AG09309 (cell line): ENCODE results near the gene DNM3.

Experiments
- DNase-seq: peaks from one replicate; pipeline ENCODE4 v3.0.0-alpha.2; 2010; ENCODE audit warnings: low read depth
- H3K4me3 ChIP-seq: 2 replicates; pipeline ENCODE4 v1.5.1; 2011; ENCODE audit warnings: mild to moderate bottlenecking, low read depth, low read length, moderate library complexity; ENCODE audit not compliant: control insufficient read depth
- TF ChIP-seq, protein P1 (sequence below): IDR thresholded peaks from 2 replicates; pipeline ENCODE4 v1.5.1; 2011; ENCODE audit warnings: mild to moderate bottlenecking, low read depth, low read length, inconsistent platforms; ENCODE audit not compliant: insufficient read depth, control insufficient read depth; ENCODE audit errors: missing control alignments

DNM3 gene

GRCh38 chr1:171965777-171966176 is 124.5 kb downstream of the DNM3 start:
- TF ChIP-seq, protein P1, sequence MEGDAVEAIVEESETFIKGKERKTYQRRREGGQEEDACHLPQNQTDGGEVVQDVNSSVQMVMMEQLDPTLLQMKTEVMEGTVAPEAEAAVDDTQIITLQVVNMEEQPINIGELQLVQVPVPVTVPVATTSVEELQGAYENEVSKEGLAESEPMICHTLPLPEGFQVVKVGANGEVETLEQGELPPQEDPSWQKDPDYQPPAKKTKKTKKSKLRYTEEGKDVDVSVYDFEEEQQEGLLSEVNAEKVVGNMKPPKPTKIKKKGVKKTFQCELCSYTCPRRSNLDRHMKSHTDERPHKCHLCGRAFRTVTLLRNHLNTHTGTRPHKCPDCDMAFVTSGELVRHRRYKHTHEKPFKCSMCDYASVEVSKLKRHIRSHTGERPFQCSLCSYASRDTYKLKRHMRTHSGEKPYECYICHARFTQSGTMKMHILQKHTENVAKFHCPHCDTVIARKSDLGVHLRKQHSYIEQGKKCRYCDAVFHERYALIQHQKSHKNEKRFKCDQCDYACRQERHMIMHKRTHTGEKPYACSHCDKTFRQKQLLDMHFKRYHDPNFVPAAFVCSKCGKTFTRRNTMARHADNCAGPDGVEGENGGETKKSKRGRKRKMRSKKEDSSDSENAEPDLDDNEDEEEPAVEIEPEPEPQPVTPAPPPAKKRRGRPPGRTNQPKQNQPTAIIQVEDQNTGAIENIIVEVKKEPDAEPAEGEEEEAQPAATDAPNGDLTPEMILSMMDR: no peak
- DNase-seq: no peak
- no peak overlapping the region for H3K4me3 ChIP-seq

DNA sequence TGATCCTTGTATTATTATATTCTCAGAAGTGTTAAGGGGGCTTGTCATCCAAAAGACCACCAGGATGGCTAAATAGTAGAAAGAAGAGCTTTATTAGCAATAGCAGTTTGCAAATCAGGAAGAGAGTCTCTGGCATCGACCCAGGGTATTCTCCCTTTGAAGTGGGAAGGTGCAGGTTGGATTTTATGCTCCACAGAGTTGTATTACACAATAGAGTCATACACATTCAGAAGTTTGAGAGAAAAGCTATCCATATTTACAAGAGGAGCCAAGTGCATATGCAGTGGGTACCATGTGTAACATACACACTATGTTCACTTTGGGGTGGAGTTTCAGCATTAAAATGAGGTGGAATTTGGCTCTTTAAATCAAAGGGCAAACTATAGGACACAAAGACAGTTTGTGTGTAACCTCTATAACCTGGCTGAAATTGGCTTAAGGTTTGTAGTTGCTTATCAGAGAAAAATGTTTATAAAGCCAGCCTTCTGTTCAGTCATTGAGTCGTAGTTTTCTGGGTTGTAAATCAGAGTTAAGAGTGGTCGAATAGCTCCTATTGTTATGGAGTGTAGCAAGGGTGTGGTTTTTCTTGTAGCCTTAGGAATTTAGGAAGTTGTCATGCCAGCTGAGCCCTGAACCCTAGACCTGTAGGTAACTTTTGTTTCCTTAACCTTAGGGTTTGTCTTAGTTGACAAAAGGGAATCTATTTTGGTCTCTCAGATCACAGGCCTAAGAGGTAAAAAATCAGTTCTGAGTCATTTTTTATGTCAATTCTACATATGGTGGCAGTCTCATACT is 125.3 kb downstream of the DNM3 start:
- no peak for DNase-seq

GRCh38 chr1:171969226-171969625 is 127.9 kb downstream of the DNM3 start:
- TF ChIP-seq, protein P1: no peak
- H3K4me3 ChIP-seq: no peak overlapping the region
- no peak for DNase-seq

More for the DNA sequence above, 125.3 kb downstream of the DNM3 start:
- H3K4me3 ChIP-seq: no peak overlapping the region
- TF ChIP-seq, protein P1: no peak

GRCh38 chr1:171969813-171970212 is 128.5 kb downstream of the DNM3 start:
- H3K4me3 ChIP-seq: no peak overlapping the region
- DNase-seq: no peak
- TF ChIP-seq, protein P1: no peak

- H3K4me3 ChIP-seq: no peak overlapping the region
- TF ChIP-seq, protein P1: no peak
- DNase-seq: no peak
These were observed 131.5 kb downstream of the DNM3 start for GRCh38 chr1:171972846-171973245.

DNA sequence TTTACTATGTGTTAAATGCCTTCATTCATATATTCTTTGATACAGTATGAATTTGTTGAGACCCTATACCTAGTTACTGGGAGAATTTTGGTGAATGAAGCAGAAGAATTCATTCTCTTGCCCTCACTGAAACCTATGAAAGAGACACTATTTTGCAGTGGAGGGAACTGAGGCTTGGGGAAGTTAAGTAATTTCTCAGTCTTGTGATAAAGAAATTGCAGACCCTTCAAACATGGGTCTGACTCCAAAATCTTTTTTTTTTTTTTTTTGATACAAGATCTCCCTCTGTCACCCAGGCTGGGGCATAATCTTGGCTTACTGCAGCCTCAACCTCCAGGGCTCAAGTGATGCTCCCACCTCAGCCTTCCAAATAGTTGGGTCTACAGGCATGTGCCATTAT is 132.1 kb downstream of the DNM3 start:
- DNase-seq: no peak
- TF ChIP-seq, protein P1: no peak
- no peak overlapping the region for H3K4me3 ChIP-seq
